Stimulated activated CD4-positive, alpha-beta T cell treated with anti-CD3 and anti-CD28 coated beads, Interleukin-12 subunit alpha, Interleukin-12 subunit beta, amount 100 ng/mL, for 24 hours (primary cell): ENCODE measurements around the gene IL13RA1.
A peak's percentile ranks its signal among the peaks of the same experiment; 100 is the strongest.
"Not testable (repeated sequence)": the region's sequence is repeated elsewhere in the genome, so short reads cannot be mapped to it uniquely, and the experiment has no call there.

Source experiments
- DNase-seq, 2 experiments: peaks; one replicate each; pipeline ENCODE4 v3.0.0-alpha.2; 2020; ENCODE audit warnings: low read depth in 2 of 2

IL13RA1 gene

DNA sequence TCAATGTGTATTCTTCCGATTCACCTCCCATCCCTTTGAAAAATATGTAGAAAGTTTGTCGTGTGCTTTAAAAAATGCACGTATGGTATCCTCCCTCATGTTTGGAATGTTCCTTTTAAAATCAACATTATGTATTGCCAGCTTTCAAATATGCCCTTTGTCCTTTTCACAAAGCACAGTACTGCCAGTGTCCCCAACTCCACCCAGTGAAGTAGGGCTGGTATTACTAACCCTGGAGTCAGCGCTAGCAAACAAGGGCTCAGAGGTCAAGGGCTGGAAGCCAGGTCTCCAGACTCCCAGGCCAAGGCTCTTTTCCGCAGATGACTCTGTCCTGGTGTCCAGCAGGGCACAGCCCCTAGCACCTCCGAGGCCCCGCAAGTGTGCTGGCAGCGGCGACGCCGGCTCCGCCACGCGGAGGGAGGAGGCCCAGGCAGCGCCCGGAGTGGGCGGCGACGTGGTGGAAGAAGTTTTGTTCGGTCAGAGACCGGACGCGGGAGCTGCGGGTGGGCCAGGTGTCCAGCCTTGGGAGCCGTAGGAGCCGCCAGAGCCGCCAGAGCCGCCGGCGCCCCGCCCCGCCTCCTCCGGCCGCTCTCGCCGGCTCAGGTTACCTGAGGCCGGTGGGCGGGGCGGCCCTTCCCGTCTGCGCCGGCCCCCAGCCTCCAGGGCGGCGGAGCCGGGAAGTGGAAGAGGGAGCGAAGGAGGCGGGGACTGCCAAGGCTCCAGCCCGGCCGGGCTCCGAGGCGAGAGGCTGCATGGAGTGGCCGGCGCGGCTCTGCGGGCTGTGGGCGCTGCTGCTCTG lies at the start of gene IL13RA1:
TSS of gene IL13RA1 (plus strand) at position 720 of the 799 bp plus-strand sequence. CDS start at position 753, 33 bp downstream.
- peak in 1 of 2 experiments; percentile 17 for DNase-seq

DNA sequence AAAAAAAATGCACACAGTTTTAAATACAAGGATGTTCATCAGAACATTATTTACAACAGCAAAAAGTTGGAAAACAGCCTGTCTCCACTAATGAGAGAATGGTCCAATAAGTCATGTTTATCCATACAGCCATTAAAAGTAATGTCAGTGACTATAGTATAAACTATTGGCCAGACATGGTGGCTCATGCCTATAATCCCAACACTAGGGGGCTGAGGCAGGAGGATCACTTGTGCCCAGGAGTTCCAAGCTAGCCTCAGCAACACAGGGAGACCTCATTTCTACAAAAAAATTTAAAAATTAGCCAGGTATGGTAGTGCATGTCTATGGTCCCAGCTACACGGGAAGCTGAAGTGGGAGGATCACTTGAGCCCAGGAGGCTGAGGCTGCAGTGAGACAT lies 48.1 kb upstream of the IL13RA1 start:
- no peak for DNase-seq

DNA sequence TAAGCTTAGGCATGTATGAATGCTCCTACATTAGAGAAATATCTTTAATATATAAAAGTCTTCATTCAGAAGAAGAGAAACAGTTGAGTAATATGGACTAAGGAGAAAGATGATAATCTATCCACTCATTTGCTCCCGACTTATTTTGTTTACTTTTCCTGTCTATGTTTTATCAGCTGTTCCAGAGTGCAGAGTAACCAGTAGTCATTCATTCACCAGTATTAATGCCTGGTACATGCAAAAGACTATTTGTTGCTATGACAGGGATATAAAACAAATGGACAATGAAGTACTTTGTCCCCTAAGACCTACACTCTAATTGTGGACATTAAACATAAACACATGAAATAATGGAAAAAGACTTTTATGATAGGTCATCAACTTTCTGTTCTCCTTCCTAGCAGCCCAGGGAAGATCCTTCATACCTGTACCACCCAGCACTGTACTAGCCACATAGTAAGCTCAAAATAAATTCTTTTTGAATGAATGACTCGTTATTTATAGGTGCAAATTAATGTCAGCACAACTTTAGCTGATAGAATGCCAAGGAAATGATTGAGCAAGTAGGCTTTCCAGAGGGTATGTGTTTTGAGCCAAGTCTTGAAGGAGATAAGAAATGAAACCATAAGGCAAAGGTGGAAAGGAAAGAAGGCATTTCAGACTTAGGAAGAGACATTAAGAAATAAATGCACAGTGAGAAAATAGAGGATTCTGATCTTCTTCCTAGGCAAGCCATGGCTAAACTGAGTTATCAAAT lies 45.0 kb upstream of the IL13RA1 start:
- no peak for DNase-seq

DNA sequence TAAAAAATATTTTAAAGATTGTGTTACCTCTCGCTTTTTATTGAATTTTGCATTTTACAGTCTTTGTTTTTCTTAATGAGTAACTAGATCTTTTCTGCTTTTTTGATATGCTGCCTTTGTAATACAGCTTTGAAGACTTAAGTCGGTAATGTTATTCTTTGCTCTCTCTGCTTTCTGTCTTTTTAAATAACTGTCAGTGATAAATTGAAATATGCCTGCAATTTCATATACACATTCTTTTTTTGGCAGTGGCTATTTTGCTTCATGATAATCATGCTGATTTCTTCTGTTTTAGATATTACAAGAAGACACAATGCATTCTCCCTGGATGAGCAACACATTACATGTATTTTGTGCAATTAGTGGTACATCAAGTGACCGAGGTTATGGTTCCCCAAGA lies 42.0 kb upstream of the IL13RA1 start:
- no peak for DNase-seq

GRCh38 chrX:118688935-118689334 lies 38.5 kb upstream of the IL13RA1 start:
- DNase-seq, result no peak

DNA sequence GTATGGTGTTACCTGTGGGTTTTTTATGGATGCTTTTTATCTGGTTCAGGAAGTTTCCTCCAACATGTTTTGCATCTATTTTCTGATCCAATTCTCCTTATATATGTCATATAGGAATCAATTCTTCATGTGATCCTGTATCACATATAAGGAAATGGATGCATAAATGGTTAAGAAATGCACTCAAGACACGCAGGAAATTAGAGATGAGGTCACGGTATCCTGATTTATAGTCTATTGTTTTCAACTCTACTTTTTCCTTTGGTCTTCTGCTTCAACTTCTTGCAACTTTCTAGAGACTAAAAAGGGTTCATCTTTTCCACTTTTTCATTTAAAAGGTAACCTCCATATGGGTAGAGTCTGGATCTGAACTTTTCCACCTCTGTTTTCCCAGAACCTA lies 33.6 kb upstream of the IL13RA1 start:
- no peak for DNase-seq

DNA sequence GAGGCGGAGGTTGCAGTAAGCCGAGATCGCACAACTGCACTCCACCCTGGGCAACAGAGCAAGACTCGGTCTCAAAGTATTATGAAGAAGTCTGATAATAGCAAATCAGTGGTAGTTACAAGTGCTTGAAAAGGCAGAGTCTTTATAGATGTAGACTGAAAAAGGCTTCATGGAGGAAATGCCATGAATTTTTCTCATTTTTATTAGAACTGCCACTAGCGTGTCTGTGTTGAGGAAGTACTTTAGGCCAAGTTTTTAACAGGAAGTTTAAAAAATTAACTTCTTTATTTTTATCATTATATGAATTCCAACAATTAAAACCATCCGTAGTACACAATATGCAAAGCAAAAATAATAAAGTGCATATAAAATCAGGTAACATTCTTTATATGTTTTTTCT lies 32.8 kb upstream of the IL13RA1 start:
- no peak for DNase-seq

DNA sequence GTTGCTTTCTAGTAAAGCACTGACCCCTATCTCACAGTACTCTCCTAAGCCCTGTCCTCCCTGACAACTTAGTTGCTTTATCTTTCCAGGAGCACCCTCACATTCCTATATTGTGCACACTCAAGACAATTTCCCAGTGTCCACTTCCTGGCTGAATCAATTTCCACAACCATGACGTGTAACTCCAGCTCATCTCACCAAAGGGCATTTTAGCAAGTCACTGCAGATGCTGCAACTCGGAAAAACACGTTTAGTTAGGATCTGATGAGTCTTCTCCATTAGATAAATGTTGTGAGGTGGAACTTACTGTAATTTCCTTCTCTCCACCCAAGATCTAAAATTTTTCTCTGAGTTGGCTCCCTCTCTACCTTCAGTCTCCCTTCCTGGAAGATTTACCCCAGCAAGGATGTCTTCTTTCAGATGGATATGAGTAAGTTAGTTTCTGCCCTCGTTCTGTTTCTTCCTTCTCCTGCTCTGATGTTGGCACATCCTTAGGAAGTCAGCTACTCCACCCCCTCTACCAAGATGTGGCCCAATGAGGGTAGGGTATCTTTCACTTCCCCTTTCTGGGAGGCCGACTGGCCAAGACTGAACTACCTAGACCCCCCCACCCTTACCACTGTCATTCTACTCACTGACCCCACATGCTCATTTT lies 28.8 kb upstream of the IL13RA1 start:
- DNase-seq, result no peak

GRCh38 chrX:118702741-118703140 lies 24.7 kb upstream of the IL13RA1 start:
- no peak for DNase-seq

DNA sequence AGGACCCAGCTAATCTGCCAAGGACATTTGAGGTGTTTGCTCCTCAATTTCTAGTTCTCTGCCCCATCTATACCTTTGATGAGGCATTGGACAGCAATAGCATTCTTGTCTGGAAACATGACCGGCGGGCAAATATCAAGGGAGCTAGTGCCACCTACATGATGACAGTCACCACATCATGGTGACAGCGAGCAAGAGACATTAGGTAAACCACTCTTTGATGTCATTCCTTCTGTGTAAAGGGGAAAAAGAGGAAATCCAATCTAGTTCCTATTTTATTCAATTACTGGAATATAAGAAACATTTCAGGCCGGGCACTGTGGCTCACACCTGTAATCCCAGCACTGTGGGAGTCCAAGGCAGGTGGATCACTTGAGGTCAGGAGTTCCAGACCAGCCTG lies 20.7 kb upstream of the IL13RA1 start:
- no peak for DNase-seq

- DNase-seq, result no peak
Measured at GRCh38 chrX:118714521-118714920, 12.9 kb upstream of the IL13RA1 start.

DNA sequence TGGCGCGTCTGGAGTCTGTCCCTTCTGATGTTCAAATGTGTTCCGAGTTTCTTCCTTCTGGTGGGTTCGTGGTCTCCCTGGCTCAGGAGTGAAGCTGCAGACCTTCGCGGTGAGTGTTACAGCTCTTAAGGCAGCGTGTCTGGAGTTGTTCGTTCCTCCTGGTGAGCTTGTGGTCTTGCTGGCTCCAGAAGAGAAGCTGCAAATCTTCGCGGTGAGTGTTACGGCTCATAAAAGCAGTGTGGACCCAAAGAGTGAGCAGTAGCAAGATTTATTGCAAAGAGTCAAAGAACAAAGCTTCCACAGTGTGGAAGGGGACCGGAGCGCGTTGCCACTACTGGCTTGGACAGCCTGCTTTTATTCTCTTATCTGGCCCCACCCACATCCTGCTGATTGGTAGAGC lies 11.5 kb upstream of the IL13RA1 start:
- not testable (repeated sequence) for DNase-seq

- not testable (repeated sequence) for DNase-seq
Measured at GRCh38 chrX:118716833-118717232, 10.6 kb upstream of the IL13RA1 start.

DNA sequence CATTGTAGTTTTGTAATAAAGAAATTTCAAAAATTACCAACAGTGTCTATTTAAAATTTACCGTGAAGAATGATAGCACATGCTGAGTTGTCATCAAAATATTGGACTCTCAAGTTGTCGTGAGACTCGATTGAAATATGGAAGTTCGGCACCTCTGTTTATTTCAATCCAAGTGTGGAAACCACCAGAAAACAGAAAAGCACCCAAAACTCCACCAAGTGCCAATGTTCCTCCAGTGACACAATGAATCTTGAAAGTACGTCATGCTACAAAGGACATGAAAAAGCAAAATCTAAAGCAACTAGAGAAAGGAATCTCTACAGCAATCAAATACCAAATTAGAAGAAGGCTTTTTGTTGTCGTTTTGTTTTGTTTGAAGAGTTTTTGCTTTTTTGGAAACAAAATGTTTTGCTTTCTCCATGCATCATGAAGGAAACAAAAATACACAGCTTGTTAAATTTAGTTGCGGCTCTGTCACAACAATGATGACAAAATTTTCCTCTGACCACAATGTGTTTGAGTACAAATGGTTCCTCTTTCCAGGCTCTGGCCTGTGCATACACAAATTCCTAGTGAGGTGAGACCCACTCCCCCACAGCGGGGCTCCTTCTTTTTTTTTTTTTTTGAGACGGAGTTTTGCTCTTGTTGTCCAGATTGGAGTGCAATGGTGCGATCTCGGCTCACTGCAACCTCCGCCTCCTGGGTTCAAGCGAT lies 9.6 kb upstream of the IL13RA1 start:
- DNase-seq, result no peak

GRCh38 chrX:118718737-118719136 lies 8.7 kb upstream of the IL13RA1 start:
- DNase-seq, result no peak

DNA sequence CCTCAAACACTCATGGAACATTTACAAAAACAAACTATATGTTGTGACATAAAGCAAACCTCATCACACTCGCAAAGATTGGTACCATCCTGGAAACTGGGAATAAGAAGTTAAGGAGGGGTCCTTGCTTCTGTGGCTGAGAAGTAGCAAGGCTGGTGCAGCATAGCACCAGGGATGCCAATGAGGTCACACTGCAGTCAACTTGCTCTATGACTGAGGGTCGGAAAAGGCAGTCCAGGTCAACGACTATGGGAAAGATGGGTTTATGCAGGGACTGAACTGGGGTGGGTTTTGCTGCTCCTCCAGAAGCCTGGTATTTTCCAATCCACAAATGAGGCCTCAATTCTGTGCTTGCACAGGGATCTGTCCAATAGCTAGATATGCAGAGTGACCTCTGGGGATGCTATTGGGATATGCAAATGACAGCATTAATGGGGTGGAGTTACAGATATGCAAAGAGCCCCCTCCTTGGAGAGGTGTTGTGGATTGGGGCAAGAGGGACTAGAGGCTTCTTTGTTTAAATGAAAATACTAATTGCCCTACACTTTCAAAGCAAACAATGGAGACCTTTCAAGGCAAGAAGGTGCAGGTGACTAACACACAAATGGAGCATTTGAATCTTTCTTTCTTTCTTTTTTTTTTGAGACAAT lies 7.2 kb upstream of the IL13RA1 start:
- DNase-seq, result no peak

GRCh38 chrX:118723376-118723775 lies 4.0 kb upstream of the IL13RA1 start:
- no peak for DNase-seq

DNA sequence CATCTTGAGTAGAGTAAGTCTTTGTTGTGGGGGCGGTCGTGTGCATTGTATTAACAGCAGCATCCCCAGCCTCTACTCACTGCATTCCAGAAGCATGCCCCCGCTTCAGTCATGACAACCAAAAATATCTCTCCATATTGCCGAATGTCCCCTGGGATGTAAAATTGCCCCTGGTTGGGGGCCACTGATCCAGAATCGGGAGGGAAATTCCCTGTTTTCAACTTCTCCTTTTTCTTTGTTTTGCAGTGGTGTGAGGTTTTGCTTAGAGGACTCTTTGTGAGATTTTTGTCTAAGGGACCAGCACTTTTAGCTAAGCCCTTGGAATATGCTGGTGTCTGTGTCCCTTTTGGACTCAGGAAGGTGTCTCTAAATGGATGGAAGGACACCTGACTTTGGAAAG lies 3.0 kb upstream of the IL13RA1 start:
- no peak for DNase-seq

- DNase-seq, result no peak
Measured at GRCh38 chrX:118724775-118725174, 2.6 kb upstream of the IL13RA1 start.

GRCh38 chrX:118726396-118726795 lies 1.0 kb upstream of the IL13RA1 start:
- no peak for DNase-seq

DNA sequence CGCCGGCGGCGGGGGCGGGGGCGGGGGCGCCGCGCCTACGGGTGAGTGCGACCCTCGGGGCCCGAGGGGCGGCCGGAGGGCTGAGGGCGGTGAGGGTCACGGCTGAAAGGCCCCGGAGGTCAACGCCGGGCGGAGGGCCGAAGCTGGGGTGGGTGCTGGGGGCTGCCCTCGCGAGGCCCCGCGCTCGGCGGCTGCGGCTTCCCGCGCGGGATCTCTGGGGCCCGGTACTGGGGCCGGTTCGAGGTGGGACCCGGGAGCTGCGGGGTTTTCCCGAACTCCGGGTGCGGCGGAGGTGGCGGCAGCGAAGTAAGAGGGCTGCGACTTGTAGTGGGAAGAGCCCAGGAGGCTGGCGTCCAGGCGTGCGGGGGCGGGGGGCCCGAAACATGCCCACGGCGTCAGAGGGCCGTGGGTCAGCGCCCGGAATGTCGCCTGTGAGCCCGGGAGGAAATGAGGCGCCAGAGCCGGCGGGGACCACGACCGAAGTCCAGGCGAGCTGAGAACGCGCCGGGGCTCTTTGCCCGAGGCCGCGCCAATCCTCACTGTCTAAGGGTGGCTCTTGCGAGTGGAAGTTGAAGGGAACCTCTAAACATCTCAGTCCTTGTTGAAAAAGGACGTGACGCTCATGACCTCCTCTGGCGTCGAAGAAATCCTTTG lies 407 bp downstream of the IL13RA1 start:
- no peak for DNase-seq
